Measurements from ENCODE around the gene PARP6.

Gene PARP6

GRCh38 chr15:72230197-72231065 lies 41.9 kb downstream of the PARP6 start:
- DNase-seq, result peak; percentile 40

GRCh38 chr15:72229947-72230196 lies 42.5 kb downstream of the PARP6 start:
- no peak for DNase-seq

GRCh38 chr15:72229076-72229946 lies 43.0 kb downstream of the PARP6 start:
- peak; percentile 12 for DNase-seq

- no peak for DNase-seq
Observed at GRCh38 chr15:72227720-72228119, 44.6 kb downstream of the PARP6 start.

- no peak for DNase-seq
Observed at GRCh38 chr15:72227192-72227586, 45.2 kb downstream of the PARP6 start.

GRCh38 chr15:72223278-72223677 lies 49.1 kb downstream of the PARP6 start:
- DNase-seq, result no peak

GRCh38 chr15:72222393-72222792 lies 50.0 kb downstream of the PARP6 start:
- DNase-seq, result no peak

GRCh38 chr15:72220687-72221086 lies 51.7 kb downstream of the PARP6 start:
- no peak for DNase-seq

- DNase-seq, result no peak
Observed at GRCh38 chr15:72217216-72217615, 55.1 kb downstream of the PARP6 start.

- no peak for DNase-seq
Observed at GRCh38 chr15:72216079-72216478, 56.3 kb downstream of the PARP6 start.

- DNase-seq, result no peak
Observed at GRCh38 chr15:72207558-72208085, 64.7 kb downstream of the PARP6 start.

GRCh38 chr15:72206677-72207000 lies 65.7 kb downstream of the PARP6 start:
- no peak for DNase-seq

GRCh38 chr15:72205896-72206676 lies 66.3 kb downstream of the PARP6 start:
- DNase-seq, result no peak

- no peak for DNase-seq
Observed at GRCh38 chr15:72205273-72205672, 67.1 kb downstream of the PARP6 start.

GRCh38 chr15:72203507-72203837 lies 68.9 kb downstream of the PARP6 start:
- DNase-seq, result no peak

- DNase-seq, result no peak
Observed at GRCh38 chr15:72202801-72203506, 69.4 kb downstream of the PARP6 start.

GRCh38 chr15:72202302-72202701 lies 70.1 kb downstream of the PARP6 start:
- DNase-seq, result no peak

- DNase-seq, result no peak
Observed at GRCh38 chr15:72201391-72201921, 70.9 kb downstream of the PARP6 start.

GRCh38 chr15:72200395-72201237 lies 71.7 kb downstream of the PARP6 start:
- no peak for DNase-seq

GRCh38 chr15:72199721-72200212 lies 72.6 kb downstream of the PARP6 start:
- peak; percentile 51 for DNase-seq

GRCh38 chr15:72199205-72199515 lies 73.2 kb downstream of the PARP6 start:
- no peak for DNase-seq

All from effector CD8-positive, alpha-beta T cell (primary cell).